SK-N-MC (cell line): Measurements from ENCODE around the gene MKLN1.

ENCODE experiments used
- EZH2 ChIP-seq: fragments of 200-600 bp; sonication (generic); IDR thresholded peaks from one replicate; pipeline ENCODE4 v1.6.1; 2017; ENCODE audit warnings: antibody characterized with exemption
- POLR2AphosphoS5 ChIP-seq: IDR thresholded peaks from 2 replicates; pipeline ENCODE4 v1.6.1; 2012; ENCODE audit warnings: mild to moderate bottlenecking, low read depth, low read length, borderline replicate concordance

GRCh38 chr7:131338691-131339390 is 11.2 kb downstream of the MKLN1 start:
- TF ChIP-seq POLR2AphosphoS5 (no peak), EZH2 (no peak)
